ENCODE data around the gene SHB. TPM values are rescaled to one million over a fixed set of nuclear protein-coding genes. Genes with fewer than 3 reads are reported as not detected.

Gene SHB
- total RNA-seq, 4 donors from 2014 or later: 18.4 to 27.5 (median 22.0) TPM

GRCh38 chr9:37990404-37991015 lies 78.5 kb downstream of the SHB start:
- Histone ChIP-seq H3K27ac (no peak overlapping the region), H3K4me3 (replicated peaks in 1 of 3) (no peak overlapping the region), H3K27me3 (no peaks in the 10 kb centered on the region), H3K36me3 (no peaks in the 10 kb centered on the region), H3K4me1 (peaks cover 0 to 16% of the 10 kb centered on the region in 2 donors), H3K9me3 (no peaks in the 10 kb centered on the region)
- no peak for TF ChIP-seq POLR2A (IDR thresholded peaks at IDR 0.05)
- TF ChIP-seq CTCF (IDR thresholded peaks at IDR 0.05): no peak
- WGBS, 2 donors: 66 to 68% methylated on average over 5 of the region's 5 CpGs
- intact Hi-C loops (cut with DNase I): no loop called here
- no peak for DNase-seq

GRCh38 chr9:37989701-37990100 lies 79.3 kb downstream of the SHB start:
- 84 to 85% methylated on average over 5 of the region's 5 CpGs for WGBS, 2 donors

GRCh38 chr9:37988602-37989001 lies 80.4 kb downstream of the SHB start:
- H3K9me3 ChIP-seq: no peaks in the 10 kb centered on the region
- H3K36me3 ChIP-seq: no peaks in the 10 kb centered on the region
- DNase-seq: no peak
- WGBS, 2 donors: 45 to 47% methylated on average over 2 of the region's 2 CpGs
- no peaks in the 10 kb centered on the region for H3K27me3 ChIP-seq
- no peak overlapping the region for H3K27ac ChIP-seq
- no peak overlapping the region for H3K4me3 ChIP-seq (replicated peaks in 1 of 3)
- no peak for TF ChIP-seq POLR2A (IDR thresholded peaks at IDR 0.05)
- TF ChIP-seq CTCF (IDR thresholded peaks at IDR 0.05): no peak
- H3K4me1 ChIP-seq: peaks cover 0 to 18% of the 10 kb centered on the region in 2 donors
- intact Hi-C loops (cut with DNase I): no loop called here

More at GRCh38 chr9:37989701-37990100, 79.3 kb downstream of the SHB start:
- Histone ChIP-seq H3K36me3 (no peaks in the 10 kb centered on the region), H3K27me3 (no peaks in the 10 kb centered on the region), H3K4me1 (peaks cover 0 to 17% of the 10 kb centered on the region in 2 donors), H3K9me3 (no peaks in the 10 kb centered on the region), H3K4me3 (replicated peaks in 1 of 3) (no peak overlapping the region), H3K27ac (no peak overlapping the region)
- TF ChIP-seq CTCF (IDR thresholded peaks at IDR 0.05): no peak
- no peak for TF ChIP-seq POLR2A (IDR thresholded peaks at IDR 0.05)
- intact Hi-C loops (cut with DNase I): no loop called here
- no peak for DNase-seq

GRCh38 chr9:37988041-37988440 lies 81.0 kb downstream of the SHB start:
- TF ChIP-seq CTCF (IDR thresholded peaks at IDR 0.05): no peak
- Histone ChIP-seq H3K36me3 (no peaks in the 10 kb centered on the region), H3K27me3 (no peaks in the 10 kb centered on the region), H3K27ac (no peak overlapping the region), H3K4me1 (peaks cover 0 to 18% of the 10 kb centered on the region in 2 donors), H3K9me3 (no peaks in the 10 kb centered on the region), H3K4me3 (replicated peaks in 1 of 3) (no peak overlapping the region)
- DNase-seq: no peak
- intact Hi-C loops (cut with DNase I): no loop called here
- WGBS, 2 donors: 72 to 95% methylated on average over 4 to 5 of the region's 5 CpGs

- WGBS, 2 donors: 85 to 95% methylated on average over 5 to 7 of the region's 7 CpGs
- H3K27ac ChIP-seq: no peak overlapping the region
- peaks cover 0 to 18% of the 10 kb centered on the region in 2 donors for H3K4me1 ChIP-seq
- intact Hi-C loops (cut with DNase I): no loop called here
- TF ChIP-seq CTCF (IDR thresholded peaks at IDR 0.05): no peak
- no peaks in the 10 kb centered on the region for H3K36me3 ChIP-seq
- no peaks in the 10 kb centered on the region for H3K27me3 ChIP-seq
- H3K4me3 ChIP-seq (replicated peaks in 1 of 3): no peak overlapping the region
- no peaks in the 10 kb centered on the region for H3K9me3 ChIP-seq
- DNase-seq: no peak
These were observed 81.5 kb downstream of the SHB start for GRCh38 chr9:37987467-37987981.

Measured in thyroid gland (tissue), 4 donors.